OCI-LY7 (cell line): Measurements from ENCODE around the gene COX7A2. TPM values are rescaled to one million over a fixed set of nuclear protein-coding genes. Genes with fewer than 3 reads are reported as not detected.
A peak's percentile ranks its signal among the peaks of the same experiment; 100 is the strongest.

Experiments used
- BruUV-seq: library from RNA; stranded (reverse); fragments of 400-500 nt; replicated peaks from 2 replicates; lab custom pipeline; 2021; lab: Mats Ljungman, UMichigan
- CTCF ChIA-PET: fragments of 300-600 bp; sonication (Branson Sonifier 250); formaldehyde crosslinking; loops from one replicate; lab custom pipeline; 2022; ENCODE audit warnings: antibody characterized with exemption; ENCODE audit not compliant: unreplicated experiment; lab: Charles Lee
- POLR2A ChIA-PET: fragments of 300-600 bp; sonication (Branson Sonifier 250); formaldehyde crosslinking; loops from one replicate; lab custom pipeline; 2022; ENCODE audit warnings: antibody characterized with exemption; lab: Charles Lee
- DNase-seq: peaks from one replicate; pipeline ENCODE4 v3.0.0-alpha.2; 2015; ENCODE audit warnings: low spot score
- H2AFZ ChIP-seq: fragments of 200-600 bp; sonication (generic), shearing (Covaris generic); 2 replicates; pipeline ENCODE4 v1.6.1; 2014; ENCODE audit warnings: mild to moderate bottlenecking, antibody characterized with exemption, low read length, moderate library complexity
- H3K27ac ChIP-seq: fragments of 200-600 bp; sonication (generic); 2 replicates; pipeline ENCODE4 v1.5.1; 2014; ENCODE audit warnings: mixed run types, low read depth, mild to moderate bottlenecking, moderate library complexity, low read length, inconsistent platforms; ENCODE audit not compliant: poor library complexity, severe bottlenecking
- H3K36me3 ChIP-seq: fragments of 200-600 bp; sonication (generic); 2 replicates; pipeline ENCODE4 v1.6.1; 2014; ENCODE audit warnings: mild to moderate bottlenecking, antibody characterized with exemption, low read length, moderate library complexity, mixed read lengths; ENCODE audit not compliant: insufficient read depth
- H3K4me1 ChIP-seq: fragments of 200-600 bp; sonication (generic); 2 replicates; pipeline ENCODE4 v1.5.1; 2014; ENCODE audit warnings: mild to moderate bottlenecking, low read length; ENCODE audit not compliant: insufficient read depth, poor library complexity, severe bottlenecking
- H3K4me2 ChIP-seq: fragments of 200-600 bp; sonication (generic); 2 replicates; pipeline ENCODE4 v1.6.1; 2014; ENCODE audit warnings: mild to moderate bottlenecking, low read length
- H3K4me3 ChIP-seq: fragments of 200-600 bp; sonication (generic); 2 replicates; pipeline ENCODE4 v1.5.1; 2014; ENCODE audit warnings: mild to moderate bottlenecking, low read depth, low read length; ENCODE audit not compliant: poor library complexity, severe bottlenecking
- H3K79me2 ChIP-seq: fragments of 200-600 bp; sonication (generic); 2 replicates; pipeline ENCODE4 v1.6.1; 2016; ENCODE audit warnings: low read depth, mild to moderate bottlenecking, low read length, moderate library complexity, mixed read lengths; ENCODE audit not compliant: insufficient read depth
- H3K9me2 ChIP-seq: fragments of 200-600 bp; sonication (generic); 2 replicates; pipeline ENCODE4 v1.6.1; 2016; ENCODE audit warnings: mild to moderate bottlenecking, low read length, mixed read lengths; ENCODE audit not compliant: insufficient read depth
- H3K9me3 ChIP-seq: fragments of 200-600 bp; sonication (generic); 2 replicates; pipeline ENCODE4 v1.6.1; 2014; ENCODE audit warnings: mild to moderate bottlenecking, mixed run types, low read length, mixed read lengths
- H4K20me1 ChIP-seq: fragments of 200-600 bp; sonication (generic); 2 replicates; pipeline ENCODE4 v1.6.1; 2014; ENCODE audit warnings: mild to moderate bottlenecking, antibody characterized with exemption, low read length, moderate library complexity, mixed read lengths; ENCODE audit not compliant: insufficient read depth
- CTCF ChIP-seq: fragments of 200-600 bp; sonication (generic); conservative IDR thresholded peaks from 2 replicates; pipeline ENCODE4 v1.5.1; 2014; ENCODE audit warnings: mild to moderate bottlenecking, antibody characterized with exemption, low read length, moderate library complexity, mixed read lengths
- EZH2phosphoT487 ChIP-seq: fragments of 200-600 bp; sonication (generic); IDR thresholded peaks from 2 replicates; pipeline ENCODE4 v1.6.1; 2018; ENCODE audit warnings: low read depth, borderline replicate concordance, mild to moderate bottlenecking, mixed run types, antibody characterized with exemption, low read length, moderate library complexity, mixed read lengths
- intact Hi-C: fragments of 100-400 bp; cut with micrococcal nuclease; formaldehyde crosslinking; loops from one replicate; pipeline ENCODE4 v1.10.0; 2022; ENCODE audit not compliant: unreplicated experiment
- total RNA-seq, 2 experiments: library from RNA; depleted of rRNA in 1 of 2; stranded (reverse); fragments of >200 nt in 1 of 2; shearing (Covaris generic) in 1 of 2; gene quantifications; 2 replicates each; pipeline ENCODE4 v1.2.3, GENCODE V29; 2014 to 2022

COX7A2 gene
- total RNA-seq, 2 experiments from 2014 or later: 210 to 403 TPM

GRCh38 chr6:75266716-75267291 lies 23.2 kb upstream of the COX7A2 start:
- Histone ChIP-seq H3K36me3 (peaks cover 51% of the 10 kb centered on the region), H3K4me3 (no peak overlapping the region), H3K79me2 (peaks cover 46% of the 10 kb centered on the region), H3K9me2 (no peaks in the 10 kb centered on the region), H3K27ac (no peak overlapping the region), H2AFZ (no peak overlapping the region), H4K20me1 (0 out of 2 replicates have a peak, but pooled peaks cover 14% of the 10 kb centered on the region), H3K4me1 (no peaks in the 10 kb centered on the region), H3K9me3 (peaks cover 3% of the 10 kb centered on the region; the same call in 1 of the 2 replicates), H3K4me2 (no peak overlapping the region)
- no TSS peak for BruUV-seq
- CTCF ChIA-PET: no interaction called here
- peak; percentile 63 for DNase-seq
- POLR2A ChIA-PET: interaction anchor here (0.5 to 1.2 kb wide), 8 partner anchors 12 to 446 kb away, joined by 3 to 6 read pairs (median 3); partner anchors contain the start of gene COX7A2
- TF ChIP-seq CTCF (peak; percentile 97), EZH2phosphoT487 (no peak)
- intact Hi-C loops: loop anchor here (2.0 kb wide), 1 partner anchor 260 kb away; no protein-coding TSS in a partner anchor

GRCh38 chr6:75263401-75263750 lies 19.8 kb upstream of the COX7A2 start:
- Histone ChIP-seq H3K27ac (no peak overlapping the region), H3K4me2 (no peak overlapping the region), H4K20me1 (0 out of 2 replicates have a peak, but pooled peaks cover 14% of the 10 kb centered on the region), H3K4me3 (no peak overlapping the region), H3K9me3 (no peaks in the 10 kb centered on the region), H3K36me3 (peaks cover 67% of the 10 kb centered on the region), H3K9me2 (no peaks in the 10 kb centered on the region), H3K4me1 (no peaks in the 10 kb centered on the region), H2AFZ (no peak overlapping the region), H3K79me2 (peaks cover 26% of the 10 kb centered on the region; the same call in 1 of the 2 replicates)
- CTCF ChIA-PET: no interaction called here
- TF ChIP-seq CTCF (no peak), EZH2phosphoT487 (no peak)
- no TSS peak for BruUV-seq
- DNase-seq: no peak
- POLR2A ChIA-PET: interaction anchor here (1.2 kb wide), 2 partner anchors 9 to 11 kb away, joined by 6 to 9 read pairs; no protein-coding TSS in a partner anchor
- intact Hi-C loops: no loop called here
